ELF-1 (cell line): ENCODE data around the gene CCNE1.

Experiments
- DNase-seq: peaks from one replicate; pipeline ENCODE4 v3.0.0-alpha.2; 2016; ENCODE audit warnings: low read depth, low spot score

The CCNE1 gene

DNA sequence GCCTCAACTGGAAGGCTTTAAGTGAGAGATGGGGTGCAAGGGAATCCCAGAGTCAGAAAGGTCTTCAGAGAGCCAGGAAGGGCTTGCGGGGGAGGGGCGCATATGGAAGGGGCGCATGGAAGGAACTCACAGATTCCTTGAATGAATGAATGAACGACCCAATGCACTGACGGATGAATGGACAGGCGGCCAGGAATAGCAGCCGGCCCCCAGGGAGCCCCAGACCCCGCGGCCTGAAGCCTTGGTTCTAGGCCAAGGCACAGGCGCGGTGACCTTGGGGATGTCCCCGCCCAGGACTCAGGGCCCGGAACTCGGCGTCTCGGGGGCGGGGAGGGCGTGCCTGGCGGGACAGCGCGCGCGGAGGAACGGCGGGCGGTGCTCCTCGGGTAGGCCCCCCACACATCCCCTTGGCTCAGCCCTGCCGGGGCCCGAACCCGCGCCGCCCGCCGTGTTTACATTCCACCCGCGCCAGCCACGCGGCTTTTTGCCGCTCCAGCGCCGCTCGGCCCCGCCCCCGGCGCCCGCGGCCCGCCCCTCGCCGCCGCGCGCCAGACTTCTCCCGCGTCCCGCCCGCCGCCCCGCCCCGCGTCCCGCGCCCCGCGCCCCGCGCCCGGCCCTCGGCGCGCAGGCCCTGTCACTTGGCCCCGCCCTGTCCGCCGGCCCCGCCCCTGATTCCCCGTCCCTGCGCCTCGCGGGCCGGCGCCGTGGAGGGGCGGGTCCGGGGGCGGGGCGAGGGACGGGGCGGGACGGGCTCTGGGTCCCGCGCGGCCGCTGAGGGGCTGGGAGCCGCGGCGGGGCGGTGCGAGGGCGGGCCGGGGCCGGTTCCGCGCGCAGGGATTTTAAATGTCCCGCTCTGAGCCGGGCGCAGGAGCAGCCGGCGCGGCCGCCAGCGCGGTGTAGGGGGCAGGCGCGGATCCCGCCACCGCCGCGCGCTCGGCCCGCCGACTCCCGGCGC lies at the start of gene CCNE1:
Gene CCNE1, plus strand, starts transcription at position 867 of the 955 bp plus-strand sequence. CDS start 565 bp downstream, outside the sequence.
- DNase-seq: peak; percentile 66

DNA sequence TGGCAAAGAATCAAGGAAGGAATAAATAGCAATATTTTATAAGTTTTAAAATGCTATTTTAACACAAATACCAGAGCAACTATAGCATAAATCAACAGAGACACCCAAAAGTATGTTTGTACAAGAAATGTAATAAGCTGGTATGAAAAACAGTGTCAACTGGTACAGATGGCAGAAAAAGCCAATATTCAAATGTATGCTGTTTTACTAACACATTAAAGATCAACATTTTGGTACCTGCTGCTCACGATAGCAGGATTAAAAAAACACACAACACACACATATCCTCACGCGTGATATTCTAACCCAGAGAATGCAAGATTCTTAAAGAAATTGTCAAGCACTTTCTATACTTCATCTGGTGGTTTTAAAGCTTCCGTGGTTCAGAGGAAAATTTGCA lies 48.6 kb upstream of the CCNE1 start:
- no peak for DNase-seq

DNA sequence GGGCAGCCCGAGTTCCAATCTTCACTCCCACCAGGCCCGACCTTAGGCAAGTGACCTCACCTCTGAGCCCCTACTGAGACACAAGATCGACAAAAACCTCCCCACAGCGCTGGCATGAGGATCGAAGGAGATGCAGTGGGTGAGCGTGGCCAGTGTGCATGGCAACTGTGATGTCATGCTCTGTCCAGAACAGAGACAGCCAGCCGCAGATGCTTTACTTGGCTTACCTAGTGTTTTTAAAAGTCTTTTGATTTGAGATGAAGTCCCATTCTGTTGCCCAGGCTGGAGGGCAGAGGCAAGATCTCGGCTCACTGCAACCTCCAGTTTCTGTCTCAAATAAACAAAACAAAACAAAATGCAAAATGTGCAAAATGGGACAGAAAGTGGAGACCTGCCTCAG lies 47.4 kb upstream of the CCNE1 start:
- no peak for DNase-seq

DNA sequence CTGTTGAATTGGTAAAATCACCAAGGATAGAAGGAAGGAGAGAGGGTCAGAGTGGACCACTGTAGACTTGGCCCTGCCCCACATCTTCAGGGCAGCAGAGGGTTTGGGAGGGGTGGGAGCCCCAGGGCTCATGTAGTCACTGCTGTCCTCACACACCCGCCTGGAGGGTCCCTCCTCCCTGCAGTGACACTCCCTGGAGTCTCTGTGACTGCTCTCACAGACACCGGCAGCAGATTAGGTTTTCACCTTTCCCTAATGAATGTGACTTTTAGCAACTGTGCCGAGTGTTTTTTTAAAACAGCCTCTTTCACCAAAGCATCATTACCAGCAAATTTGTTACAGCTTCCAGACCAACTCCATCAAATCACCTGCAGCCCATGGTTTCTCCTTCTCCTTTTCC lies 45.7 kb upstream of the CCNE1 start:
- no peak for DNase-seq

DNA sequence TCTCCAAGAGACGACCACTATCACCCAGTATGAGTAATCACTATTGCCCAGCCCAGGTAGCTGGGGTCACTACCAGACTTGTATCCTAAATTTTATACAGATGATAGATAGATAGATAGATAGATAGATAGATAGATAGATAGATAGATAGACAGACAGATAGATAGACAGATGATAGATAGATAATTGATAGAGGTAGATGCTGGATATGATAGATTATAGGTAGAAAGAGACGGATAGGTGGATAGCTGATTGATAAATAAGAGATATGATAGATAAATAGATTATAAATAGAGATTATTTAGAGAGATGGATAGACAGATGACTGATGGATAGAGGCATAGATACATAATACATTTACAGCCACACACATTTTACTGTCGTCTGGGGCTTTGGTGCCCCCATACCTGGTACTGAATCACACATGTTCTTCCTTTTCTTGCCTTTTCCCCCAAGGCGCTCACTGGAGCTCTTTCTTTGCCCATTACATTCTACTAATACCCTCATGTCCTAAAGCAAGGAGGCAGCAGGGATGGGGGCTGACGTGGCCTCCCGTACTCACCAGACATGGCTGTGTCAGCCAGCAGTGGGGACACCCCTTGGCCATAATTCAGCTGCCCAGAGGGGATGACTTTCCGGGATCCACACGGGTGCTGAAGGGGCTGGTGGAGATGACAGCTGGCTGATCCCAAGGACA lies 44.6 kb upstream of the CCNE1 start:
- DNase-seq: no peak

DNA sequence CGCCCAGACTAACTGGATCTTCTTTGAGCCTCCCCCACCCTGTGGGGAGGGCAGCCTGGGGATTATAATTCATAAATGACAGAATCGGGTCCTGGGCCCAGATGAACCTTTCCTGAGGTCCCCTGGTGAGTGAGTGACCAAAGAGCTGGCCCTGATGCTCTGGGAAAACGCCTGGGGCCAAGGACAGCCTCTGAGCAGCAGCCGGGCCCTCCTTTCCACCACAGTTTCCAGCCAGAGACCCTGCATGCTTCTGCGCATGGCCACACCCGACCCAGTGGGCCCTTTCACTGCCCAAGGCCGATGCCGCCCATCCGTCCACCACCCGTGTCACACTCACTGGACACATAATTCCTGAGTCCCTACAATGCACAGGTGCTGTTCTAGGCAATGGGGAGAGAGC lies 43.6 kb upstream of the CCNE1 start:
- no peak for DNase-seq

DNA sequence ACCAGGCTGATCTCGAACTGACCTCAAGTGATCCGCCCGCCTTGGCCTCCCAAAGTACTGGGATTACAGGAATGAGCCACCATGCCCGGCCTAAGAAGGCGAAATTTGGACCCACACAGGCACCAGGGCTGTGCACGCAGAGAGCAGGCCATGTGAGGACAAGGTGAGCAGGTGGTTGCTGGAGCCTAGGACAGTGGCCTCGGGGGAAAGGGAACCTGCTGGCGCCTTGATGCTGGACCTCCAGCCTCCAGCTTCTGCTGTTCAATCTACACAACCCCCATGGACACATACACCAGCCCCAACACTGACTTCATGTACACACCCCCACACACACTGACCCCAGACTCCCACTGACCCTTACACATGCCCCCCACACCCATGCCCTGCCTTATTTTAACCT lies 41.8 kb upstream of the CCNE1 start:
- no peak for DNase-seq

DNA sequence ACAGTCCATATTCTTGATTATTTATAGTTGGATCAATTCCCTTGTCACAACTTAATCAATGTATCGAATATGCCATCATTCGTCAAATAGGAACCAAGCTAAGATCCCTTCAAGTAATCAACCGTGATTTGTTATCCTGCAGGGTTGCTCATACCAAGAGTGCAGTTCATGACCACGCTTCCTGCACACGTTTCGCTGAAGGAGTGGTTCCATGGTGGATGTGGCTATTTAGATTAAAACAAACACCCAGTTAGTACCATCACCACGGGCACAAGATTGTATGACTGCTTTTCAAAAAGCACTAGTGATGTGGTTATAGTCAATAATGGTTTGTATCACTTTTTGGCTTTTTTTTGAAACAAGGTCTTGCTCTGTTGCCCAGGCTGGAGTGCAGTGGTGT lies 41.1 kb upstream of the CCNE1 start:
- DNase-seq: no peak

DNA sequence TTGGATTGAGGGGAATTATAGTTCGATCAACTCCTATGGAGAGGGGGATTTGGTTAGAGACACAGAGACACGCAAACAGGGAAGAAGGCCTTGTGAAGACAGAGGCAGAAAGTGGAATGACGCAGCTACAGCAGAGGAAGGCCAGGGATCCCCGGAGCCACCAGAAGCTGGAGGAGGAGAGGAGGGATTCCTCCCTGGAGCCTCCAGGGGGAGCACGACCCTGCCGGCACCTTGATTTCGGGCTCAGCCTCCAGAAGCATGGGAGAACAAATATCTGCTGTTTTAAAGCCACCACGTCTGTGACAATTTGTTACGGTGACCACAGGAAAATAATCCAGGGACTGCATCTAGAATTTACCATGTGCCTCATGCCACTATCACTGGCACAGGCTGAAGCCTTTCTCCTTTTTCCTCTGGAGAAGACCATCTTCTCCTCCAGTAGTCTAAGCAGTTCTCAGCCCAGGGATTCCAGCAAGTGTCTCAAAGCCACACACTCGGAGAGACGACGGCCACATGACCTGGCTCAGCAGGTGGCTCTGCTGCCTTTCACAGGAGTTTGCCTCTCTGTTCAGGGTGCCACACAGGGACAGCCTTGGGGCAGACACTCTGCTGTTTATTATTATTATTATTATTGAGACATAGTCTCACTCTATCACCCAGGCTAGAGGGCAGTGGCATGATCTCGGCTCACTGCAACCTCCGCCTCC lies 39.9 kb upstream of the CCNE1 start:
- peak; percentile 76 for DNase-seq

DNA sequence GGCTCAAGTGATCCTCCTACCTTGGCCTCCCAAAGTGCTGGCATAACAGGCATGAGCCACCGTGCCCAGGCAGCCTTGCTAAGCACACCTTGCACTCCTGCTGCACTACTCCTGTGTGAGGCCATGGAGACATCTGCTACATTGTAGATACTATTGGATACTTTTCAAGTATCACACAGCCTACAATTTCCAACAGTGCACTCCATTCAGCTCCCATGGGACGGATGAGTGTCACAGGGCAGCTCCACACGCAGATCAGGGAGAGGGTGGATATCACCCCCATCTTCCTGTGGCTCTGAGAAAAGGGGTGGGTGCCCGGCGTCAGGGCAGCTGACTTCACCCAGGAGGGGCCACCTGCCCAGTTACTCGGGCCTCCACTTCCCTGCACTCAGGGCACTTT lies 39.1 kb upstream of the CCNE1 start:
- DNase-seq: no peak

DNA sequence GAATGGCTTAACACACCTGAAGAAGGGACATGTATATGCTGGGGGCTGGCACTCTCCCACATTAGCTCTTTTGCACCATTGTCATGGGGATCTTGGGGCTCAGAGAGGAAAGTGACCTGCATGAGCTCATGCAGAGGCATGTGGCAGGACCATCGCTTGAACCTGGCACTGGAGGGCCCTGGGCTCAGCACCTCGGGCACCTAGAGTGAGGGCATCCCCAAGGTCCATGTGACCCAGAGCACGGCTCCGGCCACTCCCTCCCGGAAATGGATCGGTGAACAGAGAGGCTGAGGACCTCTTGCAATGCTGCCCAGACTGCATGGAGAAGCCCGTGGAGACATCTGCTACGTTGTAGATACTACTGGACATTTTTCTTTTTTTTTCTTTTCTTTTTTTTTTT lies 38.6 kb upstream of the CCNE1 start:
- no peak for DNase-seq

DNA sequence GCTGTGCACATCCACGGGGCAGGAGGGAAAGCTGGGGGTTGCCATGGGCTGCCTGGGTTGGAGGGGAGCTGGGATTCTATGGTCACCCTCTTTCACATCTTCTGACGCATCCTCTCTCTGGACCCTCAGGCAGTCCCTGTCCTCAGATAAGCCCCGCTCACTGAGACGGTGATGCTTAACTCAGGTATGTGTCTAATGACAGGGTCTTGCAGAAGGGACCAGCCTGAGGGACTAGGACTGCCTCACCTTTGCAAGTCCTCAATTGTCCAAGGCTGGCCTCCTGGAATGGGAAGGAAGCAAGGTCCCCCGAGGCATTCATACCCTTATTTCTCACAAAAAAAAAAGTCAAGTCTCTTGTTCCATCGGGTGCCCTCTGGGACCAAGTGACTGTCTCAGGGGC lies 37.7 kb upstream of the CCNE1 start:
- DNase-seq: peak; percentile 76

DNA sequence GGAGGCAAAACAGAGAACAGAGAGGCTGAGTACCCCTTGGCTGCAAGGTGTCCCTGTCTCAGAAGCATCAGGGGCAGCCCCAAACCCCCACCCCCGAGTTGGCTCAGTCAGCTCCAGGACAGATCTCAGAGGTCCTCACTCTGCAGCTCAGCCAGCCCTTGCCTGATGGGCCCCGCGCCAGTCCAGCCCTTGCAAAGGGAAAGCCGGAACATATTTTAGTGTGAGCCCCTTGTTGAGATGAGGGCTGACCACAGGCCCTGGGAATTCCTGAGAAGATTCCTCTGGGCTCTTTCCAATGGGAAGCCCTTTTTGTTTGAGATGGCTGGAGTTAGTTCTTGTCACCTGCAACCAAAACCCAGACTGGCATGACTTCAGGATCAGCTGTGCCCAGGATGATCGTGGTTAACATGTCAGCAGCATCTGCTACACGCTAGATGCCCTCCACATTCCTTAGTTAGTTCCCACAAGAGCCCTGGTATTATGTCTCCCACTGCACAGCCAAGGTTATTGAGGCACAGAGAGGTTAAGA lies 33.9 kb upstream of the CCNE1 start:
- no peak for DNase-seq

DNA sequence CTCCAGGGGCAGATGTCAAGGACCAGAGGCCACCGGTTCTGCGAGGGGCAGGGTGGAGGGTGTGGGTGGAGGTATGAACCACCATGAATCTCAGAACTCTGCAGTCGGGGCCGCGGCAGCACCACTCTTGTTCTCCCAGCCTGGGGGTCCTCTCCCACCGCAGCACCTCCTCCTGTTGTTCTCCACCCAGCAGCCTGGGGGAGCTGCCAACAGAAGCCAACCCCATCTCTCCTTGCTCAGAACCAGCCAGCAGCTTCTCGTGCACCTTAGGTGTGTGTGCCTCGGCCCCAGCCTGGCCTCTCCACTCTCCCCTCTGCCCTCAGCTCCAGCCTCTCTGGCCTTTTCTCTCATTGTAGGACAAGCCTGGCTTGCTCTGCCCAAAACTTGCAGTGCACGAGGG lies 31.9 kb upstream of the CCNE1 start:
- DNase-seq: peak; percentile 29

DNA sequence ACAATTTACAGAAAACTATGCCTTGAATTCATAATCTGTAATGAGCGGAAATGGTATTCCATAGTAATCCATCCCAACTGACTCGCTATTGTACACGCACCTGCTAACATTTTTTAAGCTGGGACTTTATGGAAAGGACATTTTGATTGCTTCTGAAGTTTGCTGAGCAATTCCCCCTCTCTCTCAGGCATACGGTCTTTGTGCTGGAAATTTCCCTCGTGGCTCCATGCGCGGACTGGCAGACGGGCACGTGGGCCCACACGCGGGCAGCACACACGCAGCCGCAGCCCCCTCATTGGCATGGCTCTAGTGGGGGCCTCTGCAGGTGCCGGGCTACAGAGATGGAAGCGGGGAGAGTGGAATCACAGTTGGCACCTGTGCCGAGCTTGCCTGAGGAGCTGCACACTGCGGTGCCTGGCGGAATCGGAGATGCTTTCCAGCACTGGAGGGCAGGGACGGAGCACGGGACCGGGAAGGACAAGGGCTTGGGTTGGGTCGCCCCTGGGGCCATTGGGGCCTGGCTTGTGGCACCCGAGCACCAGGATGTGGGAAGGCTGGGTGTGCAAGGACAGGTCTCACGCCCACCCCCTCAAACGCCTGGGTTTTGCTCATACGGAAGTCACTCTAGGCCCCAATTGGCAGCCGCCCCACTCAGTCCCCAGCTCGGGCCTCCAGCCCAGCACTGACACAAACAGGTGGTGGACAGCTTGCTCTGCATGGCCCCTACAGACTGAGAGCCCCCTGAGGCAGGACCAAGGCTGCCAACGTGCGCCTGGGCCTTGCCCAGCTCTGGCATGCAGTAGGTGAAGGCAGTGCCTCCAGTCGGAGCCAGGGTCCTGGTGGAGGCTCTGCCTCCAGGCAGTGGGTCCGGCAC lies 30.2 kb upstream of the CCNE1 start:
- no peak for DNase-seq

DNA sequence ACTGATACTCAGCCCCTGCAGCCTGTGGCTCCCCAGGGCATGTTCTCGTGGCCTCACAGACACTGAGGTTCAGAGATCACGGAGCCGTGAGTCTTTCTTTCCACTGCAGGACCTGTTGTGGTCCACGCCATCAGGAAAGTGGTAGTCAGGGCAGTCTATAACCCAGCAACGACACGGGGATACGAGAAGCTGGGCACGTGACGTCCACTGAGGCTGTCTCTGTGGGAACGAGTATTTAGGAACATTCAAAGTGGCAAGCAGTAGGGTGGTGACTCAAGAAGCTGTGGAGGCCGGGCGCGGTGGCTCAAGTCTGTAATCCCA lies 29.6 kb upstream of the CCNE1 start:
- DNase-seq: no peak

DNA sequence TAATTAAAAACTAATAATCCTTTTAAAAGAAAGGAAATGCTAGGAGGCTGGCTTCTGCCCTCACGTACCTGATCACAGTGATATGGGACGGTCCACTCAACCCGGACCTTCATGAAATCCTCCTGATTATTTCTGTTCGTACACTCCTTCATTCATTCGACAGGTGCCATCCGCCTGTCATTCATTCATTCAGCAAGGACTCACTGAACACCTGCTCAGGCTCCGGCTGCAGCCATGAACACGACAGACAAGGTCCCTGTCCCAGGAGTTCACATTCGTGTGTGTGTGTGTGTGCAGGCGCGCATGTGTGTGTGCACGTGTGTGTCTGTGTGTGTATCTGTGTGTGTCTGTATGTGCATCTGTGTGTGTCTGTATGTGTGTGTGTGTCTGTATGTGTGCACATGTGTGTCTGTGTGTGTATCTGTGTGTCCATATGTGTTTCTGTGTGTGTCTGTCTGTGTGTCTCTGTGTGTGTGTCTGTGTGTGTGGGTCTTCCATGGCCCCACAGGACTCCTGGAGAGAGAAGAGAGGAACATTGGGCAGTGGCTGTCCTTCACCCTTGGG lies 28.1 kb upstream of the CCNE1 start:
- DNase-seq: no peak

DNA sequence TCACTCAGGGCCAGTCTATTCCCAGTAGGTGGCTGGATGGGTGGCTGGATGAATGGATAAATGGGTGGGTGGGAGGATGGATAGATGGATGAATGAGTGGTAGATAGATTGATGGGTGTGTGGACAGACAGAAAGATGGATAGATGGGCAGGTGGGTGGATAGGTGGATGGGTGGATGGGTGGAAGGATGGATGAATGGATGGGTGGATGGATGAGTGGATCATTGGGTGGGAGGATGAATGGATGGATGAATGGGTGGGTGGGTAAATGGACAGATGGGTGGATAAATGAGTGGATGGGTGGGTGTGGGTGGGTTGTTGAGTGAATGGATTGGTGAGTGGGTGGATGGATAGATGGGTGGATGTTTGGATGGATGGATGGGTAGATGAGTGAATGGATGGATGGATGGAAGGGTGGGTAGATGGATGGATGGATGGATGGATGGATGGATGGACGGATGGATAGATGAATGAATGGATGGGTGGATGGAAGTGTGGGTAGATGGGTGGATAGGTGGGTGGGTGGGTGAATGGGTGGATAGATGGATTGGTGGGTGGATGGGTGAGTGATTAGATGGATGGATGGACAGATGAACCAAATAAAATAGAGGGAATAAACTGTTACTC lies 27.1 kb upstream of the CCNE1 start:
- no peak for DNase-seq

DNA sequence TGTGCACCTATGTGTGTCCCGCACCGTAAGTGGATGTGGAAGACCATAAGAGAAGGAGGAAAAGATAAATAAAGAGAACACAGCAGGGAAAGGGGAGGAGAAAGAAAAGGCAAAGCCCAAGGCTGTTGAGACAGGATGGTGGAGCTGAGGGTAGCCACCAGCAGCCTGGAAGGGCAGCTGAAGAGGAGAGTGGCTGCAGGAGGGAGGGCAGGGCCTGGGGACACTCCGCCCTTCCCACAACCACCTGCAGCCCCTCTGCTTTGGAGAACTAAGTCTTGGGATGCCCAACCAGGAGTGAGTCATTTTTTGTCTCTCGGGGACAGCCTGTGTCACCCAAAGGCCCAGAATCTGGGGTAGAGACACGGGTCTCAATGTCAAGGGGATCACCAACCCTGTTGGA lies 26.4 kb upstream of the CCNE1 start:
- no peak for DNase-seq

DNA sequence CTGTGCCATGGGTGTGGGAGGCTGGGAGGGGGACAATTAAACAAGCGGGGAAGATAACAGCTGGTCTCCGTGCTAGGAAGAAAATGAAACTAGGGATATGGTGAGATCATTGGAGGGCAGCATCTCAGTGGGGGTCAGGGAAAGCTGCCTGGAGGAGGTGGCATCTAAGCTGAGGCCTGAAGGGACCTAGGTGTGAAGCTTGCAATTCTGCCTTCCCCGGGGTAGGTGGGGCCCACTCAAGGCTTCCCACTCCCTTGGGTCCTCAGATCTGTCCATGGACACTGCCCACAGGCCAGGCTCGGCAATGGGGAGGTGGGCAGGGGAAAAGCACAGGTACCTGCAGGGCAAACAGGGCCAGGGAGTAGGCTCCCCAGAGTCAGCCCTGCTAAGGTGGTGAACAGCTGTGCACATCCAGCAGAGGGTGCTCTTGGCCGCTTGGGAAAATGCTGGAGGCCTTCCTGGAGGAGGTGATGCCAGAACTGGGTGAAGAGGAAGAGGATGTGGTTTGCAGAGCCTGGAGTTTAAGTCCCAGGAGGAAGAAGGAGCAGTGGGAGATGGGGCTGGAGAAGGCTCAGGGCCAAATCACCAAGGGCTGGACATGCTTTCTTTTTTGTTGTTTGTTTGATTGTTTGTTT lies 25.7 kb upstream of the CCNE1 start:
- no peak for DNase-seq
